Right lobe of liver (tissue), 4 donors: ENCODE data around the gene TBKBP1.

ENCODE experiments used
- CTCF ChIP-seq, 4 donors: fragments of 200-600 bp in 3 of 4; fragments of 450-650 bp in 1 of 4; IDR thresholded peaks; one replicate each; pipeline versions ENCODE4 v1.5.1 to v1.8.0; 2016 to 2022; ENCODE audit warnings: antibody characterized with exemption in 4 of 4, mild to moderate bottlenecking in 2 of 4
- POLR2A ChIP-seq: fragments of 450-650 bp; IDR thresholded peaks from one replicate; pipeline ENCODE4 v1.6.1; 2017; ENCODE audit warnings: antibody characterized with exemption, mild to moderate bottlenecking
- donor health status: DM: no; HTN: no; CAD: no.
- donor health status: DM: no; HTN: no; CAD: no.
- donor health status: DM: no; HTN: yes; CAD: no.

- TF ChIP-seq POLR2A (no peak), CTCF (IDR thresholded peaks at IDR 0.05) (no peak)
These were observed 37.4 kb downstream of the TBKBP1 start for GRCh38 chr17:47731396-47731795.
